Muscle of arm (tissue), 12 donors: ENCODE results near the gene CFAP58. TPM values are rescaled to one million over a fixed set of nuclear protein-coding genes. Genes with fewer than 3 reads are reported as not detected.

ENCODE experiments used
- DNase-seq: peaks from one replicate; pipeline ENCODE4 v3.0.0-alpha.2; 2013
- polyA plus RNA-seq, 12 donors: library from polyadenylated mRNA; unstranded; fragments of 120-200 nt; gene quantifications; one replicate each; pipeline ENCODE4 v1.2.1, GENCODE V29; 2013; ENCODE audit not compliant: insufficient read length in 12 of 12

Gene CFAP58
- polyA plus RNA-seq, 12 donors, result 0.26 to 1.2 (median 0.51) TPM; not detected in 2

GRCh38 chr10:104333728-104334373 is 19.8 kb upstream of the CFAP58 start:
- DNase-seq, result no peak

DNA sequence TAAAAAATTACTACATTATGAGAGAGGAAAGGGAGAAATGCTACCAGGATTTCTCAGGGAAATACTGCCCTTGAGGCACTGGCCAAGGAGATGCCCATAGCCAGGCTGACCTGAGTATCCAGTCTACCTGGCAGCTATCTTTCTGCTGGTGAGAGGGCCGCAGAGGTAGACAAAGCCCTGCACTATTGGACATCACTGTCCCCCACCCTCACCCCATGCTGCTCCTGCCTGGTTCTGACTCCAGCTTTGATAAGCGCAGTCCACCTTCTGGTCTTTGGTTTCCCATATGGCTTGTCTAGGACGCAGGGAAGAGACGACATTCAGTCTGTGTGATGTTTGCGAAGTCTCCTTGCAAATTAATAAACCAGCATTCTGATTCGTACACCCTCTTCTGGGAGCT is 19.1 kb upstream of the CFAP58 start:
- no peak for DNase-seq

DNA sequence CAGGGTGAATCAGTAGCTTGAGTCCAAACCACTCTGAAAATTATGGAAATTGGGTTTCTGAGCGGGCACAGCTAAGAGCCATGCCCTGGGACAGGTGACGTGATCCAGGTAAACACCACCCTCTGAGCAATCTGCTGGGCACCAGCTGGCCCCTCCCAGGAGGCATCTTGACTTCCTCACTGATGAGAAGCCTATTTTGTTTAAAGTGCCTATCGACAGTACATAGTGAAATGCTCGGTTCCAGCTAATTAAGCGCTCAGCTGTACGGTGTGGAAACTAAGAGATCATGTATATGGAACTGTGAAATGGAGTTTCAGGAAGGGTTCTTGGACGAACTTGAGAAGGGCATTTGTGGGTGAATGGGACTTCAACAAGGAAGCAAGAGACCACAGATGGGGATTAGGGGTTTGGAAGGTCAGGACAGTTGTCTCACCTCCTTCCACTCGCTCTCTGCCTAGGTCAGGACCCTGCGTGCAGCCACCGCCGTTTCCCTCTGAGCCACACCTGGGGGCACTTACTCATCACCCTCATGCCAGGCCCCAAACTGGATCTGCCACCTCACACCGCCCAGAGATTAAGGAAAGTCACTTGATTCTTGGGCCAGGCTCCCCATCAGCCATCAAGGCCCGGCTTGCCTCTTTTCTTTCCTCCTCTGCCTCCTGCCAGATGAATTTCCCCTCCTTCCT is 18.5 kb upstream of the CFAP58 start:
- no peak for DNase-seq

GRCh38 chr10:104336821-104337467 is 16.7 kb upstream of the CFAP58 start:
- DNase-seq, result no peak

GRCh38 chr10:104337521-104337984 is 16.1 kb upstream of the CFAP58 start:
- DNase-seq, result no peak

DNA sequence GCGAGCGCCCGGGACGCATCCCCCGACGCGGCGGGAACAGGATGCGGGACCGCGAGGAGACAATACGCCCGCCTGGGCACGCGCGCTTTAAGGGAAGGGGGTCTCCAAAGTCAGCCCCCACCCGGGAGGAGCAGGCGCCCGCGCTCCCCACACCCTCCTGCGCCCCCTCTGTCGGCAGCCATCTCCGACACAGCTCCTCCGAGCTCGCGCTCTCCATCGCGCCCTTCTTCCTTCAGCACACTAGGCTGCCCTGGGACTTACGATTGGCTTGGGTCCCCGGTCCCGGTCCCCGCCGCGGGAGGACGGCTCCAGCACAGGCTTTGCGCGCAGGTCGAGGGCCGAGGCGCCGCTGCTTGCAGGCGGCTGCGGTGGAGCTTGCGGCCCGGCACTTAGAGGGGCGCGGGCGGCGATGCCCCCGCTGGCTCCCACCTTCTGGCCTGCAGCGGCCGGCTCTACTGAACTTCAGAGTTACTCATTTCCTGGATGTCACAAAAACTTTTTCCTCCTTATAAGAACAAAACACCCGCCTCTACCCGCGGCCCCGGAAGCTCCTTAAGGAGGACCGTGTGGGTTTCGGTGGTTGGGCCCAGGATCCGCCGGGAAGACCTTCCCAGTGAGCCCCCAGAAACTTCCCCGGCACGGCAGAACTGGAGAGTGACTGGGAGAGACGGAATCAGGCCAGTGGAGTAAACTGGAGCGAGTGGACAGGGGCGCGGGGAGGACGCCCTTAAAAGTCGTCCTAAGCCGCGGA is 15.5 kb upstream of the CFAP58 start, which contains the start of gene ITPRIP:
ITPRIP (minus strand) TSS at position 481 of the 751 bp plus-strand sequence. CDS start 22,414 bp downstream, outside the sequence.
- DNase-seq, result peak; percentile 84

DNA sequence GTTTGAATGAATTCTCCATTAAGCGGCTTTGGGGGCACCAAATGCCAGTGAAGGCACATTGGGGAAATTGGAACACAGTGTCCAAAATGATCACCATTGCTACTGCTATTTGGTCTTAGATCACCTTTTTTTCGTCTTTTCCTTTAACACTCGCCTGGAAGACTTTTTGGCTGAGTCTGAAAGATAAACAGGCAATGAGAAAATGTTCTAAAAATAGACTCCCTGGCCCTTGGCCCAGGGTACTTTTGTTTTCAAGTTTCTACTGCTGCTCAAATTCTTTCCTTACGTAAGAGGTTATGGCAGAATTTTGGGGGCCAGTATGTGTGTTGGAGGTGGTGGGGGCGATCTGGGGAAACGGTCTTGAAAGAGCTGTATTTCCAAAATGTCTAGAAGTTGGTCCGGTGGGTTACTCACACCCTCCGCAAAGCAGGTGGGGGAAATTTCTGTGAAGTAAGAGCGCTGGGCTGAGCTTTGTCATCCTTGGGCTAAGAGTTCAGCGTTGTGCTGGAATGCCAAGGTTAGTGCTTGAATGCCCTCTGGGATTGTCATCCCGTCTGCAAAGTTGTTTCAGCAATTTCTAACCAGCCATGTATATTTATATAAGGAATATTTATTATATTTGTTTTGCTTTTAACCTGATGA is 14.0 kb upstream of the CFAP58 start:
- DNase-seq, result peak; percentile 92

- no peak for DNase-seq
Observed at GRCh38 chr10:104340111-104340526, 13.5 kb upstream of the CFAP58 start.

GRCh38 chr10:104340641-104341040 is 13.0 kb upstream of the CFAP58 start:
- DNase-seq, result no peak

DNA sequence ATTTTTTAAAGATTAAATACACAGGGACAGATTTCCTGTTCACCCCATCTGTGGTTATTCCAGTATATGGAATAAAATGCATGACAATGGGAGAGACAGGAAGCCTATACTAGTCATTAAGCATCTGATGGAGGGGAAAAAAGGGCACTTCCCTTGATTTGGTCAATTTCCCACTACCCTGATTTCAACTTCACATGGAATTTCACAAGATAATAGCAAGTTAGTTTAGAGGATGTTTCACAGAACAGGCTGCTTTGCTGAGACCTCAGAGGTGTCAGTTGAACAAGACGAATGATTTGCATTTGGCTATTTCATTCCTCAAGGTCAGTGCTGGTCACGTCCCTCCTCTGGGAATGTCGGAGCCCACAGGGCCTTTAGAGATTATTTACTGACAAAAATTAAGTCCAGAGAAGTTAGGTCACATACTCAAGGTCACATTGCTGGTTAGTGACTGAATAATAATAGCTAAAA is 10.7 kb upstream of the CFAP58 start:
- DNase-seq, result no peak

DNA sequence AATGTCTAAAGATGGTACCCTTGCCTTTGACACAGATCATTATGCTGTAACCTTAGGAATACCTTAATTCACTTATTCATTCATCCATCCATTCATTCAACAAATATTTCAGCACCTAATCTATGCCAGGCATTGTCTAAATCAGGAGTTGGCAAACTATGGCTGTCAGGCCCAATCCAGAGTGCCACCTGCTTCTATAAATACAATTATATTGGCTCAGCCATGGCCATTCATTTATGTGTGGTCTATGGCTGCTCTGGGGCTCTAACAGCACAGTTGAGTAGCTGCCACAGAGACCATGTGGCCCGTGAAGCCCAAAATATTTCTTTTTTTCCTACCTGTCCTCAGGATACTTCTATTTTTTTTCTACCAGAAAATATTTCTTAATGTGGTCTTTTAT is 9.4 kb upstream of the CFAP58 start:
- DNase-seq, result no peak

- DNase-seq, result no peak
Observed at GRCh38 chr10:104345515-104345914, 8.1 kb upstream of the CFAP58 start.

DNA sequence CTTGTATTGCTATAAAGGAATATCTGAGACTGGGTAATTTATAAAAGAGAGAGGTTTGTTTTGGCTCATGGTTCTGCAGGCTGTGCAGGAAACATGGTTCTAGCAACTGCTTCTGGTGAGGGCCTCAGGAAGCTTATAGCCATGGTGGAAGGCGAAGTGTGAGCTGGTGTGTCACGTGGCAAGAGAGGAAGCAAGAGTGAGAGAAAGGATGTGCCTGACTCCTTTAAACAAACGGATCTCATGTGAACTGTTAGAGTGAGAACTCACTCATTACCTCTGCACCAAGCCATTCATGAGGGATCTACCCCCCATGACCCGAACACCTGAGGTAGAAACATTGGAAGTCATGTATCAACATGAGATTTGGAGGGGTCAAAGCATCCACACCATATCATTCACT is 7.7 kb upstream of the CFAP58 start:
- no peak for DNase-seq

GRCh38 chr10:104347295-104348045 is 6.2 kb upstream of the CFAP58 start:
- no peak for DNase-seq

DNA sequence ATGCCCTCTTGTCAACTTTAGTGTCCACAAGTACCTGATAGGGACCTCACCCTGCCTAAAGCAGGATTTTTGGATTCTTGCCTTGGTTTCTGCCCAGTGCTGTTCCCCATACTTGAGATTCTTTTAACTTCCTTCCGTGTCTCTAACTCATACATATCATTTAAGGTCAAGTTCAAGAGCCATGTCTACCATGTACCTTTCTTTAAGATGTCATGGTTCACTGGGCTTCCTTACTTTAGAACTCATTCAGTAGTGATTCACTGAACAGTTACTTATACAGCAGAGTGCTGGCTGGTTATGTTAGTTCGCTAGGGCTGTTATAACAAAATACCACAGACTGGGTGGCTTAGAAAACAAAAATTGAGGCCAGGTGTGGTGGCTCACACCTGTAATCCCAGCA is 5.0 kb upstream of the CFAP58 start:
- no peak for DNase-seq

DNA sequence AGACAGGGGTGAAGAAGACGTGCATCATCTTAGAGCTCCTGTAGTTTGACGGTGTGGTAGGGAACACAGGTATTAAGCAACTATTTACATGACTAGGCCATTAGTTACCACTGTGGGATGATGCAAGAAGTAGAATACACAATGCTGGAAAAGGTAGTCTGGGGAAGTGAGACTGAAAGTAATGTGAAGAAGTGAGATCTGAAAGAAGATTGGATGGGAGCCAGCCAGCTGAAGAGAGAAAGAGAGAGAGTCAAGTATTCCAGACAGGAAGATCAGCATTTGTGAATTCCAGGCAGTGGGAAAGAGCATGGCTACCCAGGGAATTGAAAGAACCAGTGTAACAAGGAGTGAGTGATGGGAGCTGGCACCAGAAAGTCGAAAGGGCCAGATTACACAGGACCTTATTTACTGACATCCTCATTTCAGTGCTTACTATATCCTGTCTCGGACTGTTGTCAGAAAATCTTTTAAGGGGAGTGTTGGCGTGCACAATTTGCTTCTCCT is 4.0 kb upstream of the CFAP58 start:
- DNase-seq, result no peak

- no peak for DNase-seq
Observed at GRCh38 chr10:104350127-104350635, 3.5 kb upstream of the CFAP58 start.

GRCh38 chr10:104351061-104351702 is 2.5 kb upstream of the CFAP58 start:
- no peak for DNase-seq

GRCh38 chr10:104351919-104352318 is 1.7 kb upstream of the CFAP58 start:
- no peak for DNase-seq

GRCh38 chr10:104359811-104360210 is 6.2 kb downstream of the CFAP58 start:
- DNase-seq, result no peak
